GM19035 (cell line): ENCODE results near the gene TNS3.

Source experiments
- ATAC-seq: cut with Tn5 transposase; IDR thresholded peaks from one replicate; pipeline ENCODE4 v1.9.1; 2021; ENCODE audit not compliant: unreplicated experiment

Gene TNS3

GRCh38 chr7:47376991-47377616 is 204.8 kb downstream of the TNS3 start:
- no peak for ATAC-seq

GRCh38 chr7:47375121-47375938 is 206.6 kb downstream of the TNS3 start:
- ATAC-seq: no peak

GRCh38 chr7:47374538-47374937 is 207.4 kb downstream of the TNS3 start:
- no peak for ATAC-seq

- no peak for ATAC-seq
Observed at GRCh38 chr7:47373871-47374451, 207.9 kb downstream of the TNS3 start.

GRCh38 chr7:47371733-47372368 is 210.1 kb downstream of the TNS3 start:
- ATAC-seq: no peak

- ATAC-seq: no peak
Observed at GRCh38 chr7:47371317-47371716, 210.6 kb downstream of the TNS3 start.

- ATAC-seq: no peak
Observed at GRCh38 chr7:47370461-47371042, 211.4 kb downstream of the TNS3 start.

GRCh38 chr7:47369736-47370135 is 212.2 kb downstream of the TNS3 start:
- ATAC-seq: no peak

GRCh38 chr7:47368190-47368812 is 213.6 kb downstream of the TNS3 start:
- ATAC-seq: no peak

GRCh38 chr7:47367369-47367768 is 214.5 kb downstream of the TNS3 start:
- ATAC-seq: no peak

- no peak for ATAC-seq
Observed at GRCh38 chr7:47366960-47367359, 215.0 kb downstream of the TNS3 start.

- no peak for ATAC-seq
Observed at GRCh38 chr7:47366211-47366610, 215.7 kb downstream of the TNS3 start.

- no peak for ATAC-seq
Observed at GRCh38 chr7:47362984-47363383, 218.9 kb downstream of the TNS3 start.

GRCh38 chr7:47361746-47362215 is 220.1 kb downstream of the TNS3 start:
- ATAC-seq: no peak

GRCh38 chr7:47361236-47361635 is 220.7 kb downstream of the TNS3 start:
- no peak for ATAC-seq

- no peak for ATAC-seq
Observed at GRCh38 chr7:47360301-47360900, 221.5 kb downstream of the TNS3 start.

- no peak for ATAC-seq
Observed at GRCh38 chr7:47358944-47359588, 222.8 kb downstream of the TNS3 start.

GRCh38 chr7:47358357-47358756 is 223.6 kb downstream of the TNS3 start:
- ATAC-seq: no peak

GRCh38 chr7:47357863-47358262 is 224.0 kb downstream of the TNS3 start:
- no peak for ATAC-seq

- ATAC-seq: no peak
Observed at GRCh38 chr7:47357361-47357760, 224.6 kb downstream of the TNS3 start.
